HG03460 (cell line): ENCODE data around the gene KCNK4.

Experiments
- ATAC-seq: cut with Tn5 transposase; IDR thresholded peaks from one replicate; pipeline ENCODE4 v1.9.1; 2021; ENCODE audit not compliant: unreplicated experiment

Gene KCNK4

DNA sequence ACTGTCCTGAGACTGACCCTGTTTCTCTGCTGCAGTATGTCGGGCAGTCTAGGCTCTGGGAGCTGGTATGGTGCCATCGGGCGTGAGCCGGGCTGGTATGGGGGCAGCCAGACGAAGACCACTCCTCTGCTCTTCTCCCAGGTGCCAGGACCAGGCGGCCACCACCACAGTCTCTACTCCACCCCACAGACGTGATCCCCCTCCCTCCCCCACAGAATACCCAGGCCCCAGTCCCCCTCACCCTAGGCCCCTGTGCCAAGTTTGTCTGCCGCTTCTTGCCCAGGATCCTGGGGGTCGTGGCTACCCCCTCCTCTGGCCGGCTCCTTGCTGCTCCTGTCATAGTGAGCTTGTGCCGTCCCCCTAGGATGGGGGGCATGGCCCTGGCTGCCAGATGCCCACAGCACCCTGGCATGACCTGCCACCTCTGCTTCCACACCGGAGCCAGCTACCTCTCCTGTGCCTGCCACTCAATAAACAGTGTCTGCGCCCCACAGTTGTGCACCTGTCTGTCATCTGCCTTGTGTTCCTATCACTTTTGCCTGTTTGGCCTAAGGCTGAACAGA is 2.0 kb upstream of the KCNK4 start:
- ATAC-seq = no peak

DNA sequence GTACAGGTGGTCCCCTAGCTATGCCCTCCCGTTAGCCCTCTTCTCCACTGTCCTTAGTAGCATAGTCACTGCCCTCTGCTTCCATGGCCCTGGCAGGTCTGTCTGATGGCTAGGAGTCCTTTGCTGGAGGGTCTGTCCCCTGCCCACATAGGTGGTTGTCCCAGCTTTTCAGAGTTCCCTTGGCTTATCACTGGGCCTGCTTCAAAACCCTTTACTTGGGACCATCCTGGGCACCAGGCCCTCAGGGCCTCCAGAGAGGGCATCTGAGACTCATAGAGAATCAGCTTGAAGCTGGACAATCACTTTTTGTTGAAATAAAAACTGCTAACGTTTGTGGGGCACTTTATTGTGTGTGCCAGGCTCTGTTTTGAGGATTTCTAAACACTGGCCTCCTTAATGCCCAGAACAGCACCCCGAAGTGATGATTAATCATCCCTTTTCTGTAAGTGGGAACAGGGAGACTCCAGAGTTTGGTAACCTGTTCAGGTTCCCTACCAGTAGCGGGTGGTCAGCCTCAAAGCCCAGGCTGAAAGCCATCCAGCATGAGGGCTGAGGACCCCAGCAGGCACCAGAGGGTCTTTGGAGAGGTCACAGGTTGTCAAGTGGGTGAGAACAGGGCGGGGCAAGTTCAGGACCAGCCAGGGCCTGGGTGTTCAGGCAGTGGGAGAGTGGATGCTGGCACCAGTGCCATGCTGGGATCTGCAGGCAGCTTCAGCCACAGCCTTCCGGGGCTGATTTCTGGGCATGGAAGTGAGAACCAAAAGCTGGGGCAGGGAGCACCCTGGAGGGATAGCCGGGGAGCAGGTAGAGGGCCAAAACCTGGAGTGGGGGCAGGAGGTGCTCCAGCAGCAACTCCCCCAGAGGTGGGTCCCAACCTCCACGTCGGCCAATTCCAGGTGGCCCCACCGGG is 495 bp upstream of the KCNK4 start:
- ATAC-seq = no peak

DNA sequence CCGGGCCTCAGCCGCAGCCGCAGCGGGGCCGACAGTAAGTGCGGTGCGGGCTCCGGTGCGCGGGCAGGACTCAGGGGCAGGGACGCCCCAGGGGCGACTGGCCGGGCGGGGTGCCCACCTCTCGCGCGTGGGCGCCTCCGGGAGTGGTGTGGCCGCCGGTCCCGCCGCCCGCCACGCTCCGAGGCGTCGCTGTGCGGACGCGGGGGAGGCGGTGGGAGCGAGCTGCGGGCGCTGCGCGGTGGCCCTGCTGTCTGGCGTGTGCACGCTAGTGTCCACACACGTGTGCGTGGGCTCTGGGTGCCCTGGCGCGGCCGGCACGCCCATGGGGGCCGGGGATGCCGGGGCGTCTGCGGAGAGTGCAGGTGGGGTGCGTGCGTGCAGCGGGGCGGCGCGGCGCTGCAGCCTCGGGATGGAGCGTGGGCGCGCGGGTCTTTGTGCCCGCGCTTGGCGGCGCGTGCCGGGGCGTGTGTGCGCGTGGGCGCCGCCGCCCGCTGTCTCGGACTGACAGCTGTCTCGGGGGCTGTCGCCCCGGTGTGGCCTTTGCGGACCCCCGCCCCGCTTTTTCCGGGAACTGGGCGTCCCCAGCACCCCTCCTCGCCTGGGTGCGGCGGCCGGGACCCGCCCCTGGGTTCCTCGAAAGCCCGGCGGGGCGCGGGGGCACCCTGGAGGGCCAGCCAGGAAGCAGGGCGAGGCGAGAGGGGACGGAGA is 804 bp downstream of the KCNK4 start:
- ATAC-seq = no peak

DNA sequence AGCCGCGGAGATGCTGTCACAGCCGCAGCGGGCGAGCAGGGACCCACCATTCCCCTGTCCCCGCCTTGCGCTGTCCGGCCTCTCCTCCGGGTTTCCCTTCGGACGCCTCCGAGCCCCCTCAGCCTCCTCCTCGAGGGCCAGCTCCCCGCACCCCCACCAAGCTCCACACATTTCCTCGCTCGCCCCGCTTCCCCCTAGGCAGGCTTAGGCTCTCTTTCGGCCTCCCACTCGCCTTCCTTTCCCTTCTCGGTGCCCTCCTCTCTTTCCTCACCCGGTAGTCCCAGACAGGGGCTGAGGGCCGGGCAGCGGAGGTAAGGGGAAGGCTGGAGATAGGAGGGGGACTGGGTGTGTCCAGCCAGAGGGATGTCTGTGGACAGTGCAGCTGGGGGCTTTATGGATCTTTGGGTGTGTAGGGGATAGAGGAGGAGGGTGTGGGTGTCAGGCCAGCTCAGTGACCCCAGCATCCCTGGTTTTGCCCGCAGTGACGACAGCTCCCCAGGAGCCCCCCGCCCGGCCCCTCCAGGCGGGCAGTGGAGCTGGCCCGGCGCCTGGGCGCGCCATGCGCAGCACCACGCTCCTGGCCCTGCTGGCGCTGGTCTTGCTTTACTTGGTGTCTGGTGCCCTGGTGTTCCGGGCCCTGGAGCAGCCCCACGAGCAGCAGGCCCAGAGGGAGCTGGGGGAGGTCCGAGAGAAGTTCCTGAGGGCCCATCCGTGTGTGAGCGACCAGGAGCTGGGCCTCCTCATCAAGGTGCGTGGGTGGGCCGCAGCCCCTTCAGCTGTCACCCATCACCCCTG is 1.6 kb downstream of the KCNK4 start:
- no peak for ATAC-seq

DNA sequence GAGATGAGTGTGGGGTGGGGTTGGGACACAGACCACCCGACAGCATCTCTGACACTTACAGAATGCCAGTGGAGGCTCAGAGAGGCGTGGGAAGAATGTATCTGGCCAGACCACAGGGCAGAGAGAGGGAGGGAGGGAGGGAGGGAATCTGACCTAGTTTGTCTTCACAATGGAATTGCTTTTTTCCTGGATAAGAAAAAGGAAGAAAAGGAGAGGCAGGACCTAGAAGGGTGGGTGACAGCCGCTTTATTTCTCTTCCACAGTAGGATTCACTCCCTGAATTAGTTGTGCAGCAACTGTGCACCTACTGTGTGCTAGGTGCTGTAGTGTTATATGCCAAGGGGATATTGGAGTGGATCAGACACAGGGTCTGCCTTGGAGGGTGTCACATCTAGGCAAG is 3.7 kb downstream of the KCNK4 start:
- no peak for ATAC-seq

DNA sequence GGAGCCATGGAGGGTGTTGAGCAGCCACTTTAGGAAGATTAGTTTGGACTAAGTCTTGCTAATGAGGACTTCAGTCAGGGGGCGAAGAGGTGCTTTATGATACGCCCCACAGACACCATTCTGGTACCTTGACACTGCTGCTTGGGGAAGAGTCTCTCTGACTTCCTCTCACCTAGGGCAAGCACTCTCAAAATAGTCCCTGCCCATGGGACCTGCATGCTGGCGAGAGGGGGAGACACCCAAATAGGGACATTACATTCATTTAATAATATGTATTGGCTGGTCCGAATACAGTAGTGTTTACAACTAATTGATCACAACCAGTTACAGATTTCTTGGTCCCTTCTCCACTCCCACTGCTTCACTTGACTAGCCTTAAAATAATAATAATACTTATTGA is 4.7 kb downstream of the KCNK4 start:
- no peak for ATAC-seq

DNA sequence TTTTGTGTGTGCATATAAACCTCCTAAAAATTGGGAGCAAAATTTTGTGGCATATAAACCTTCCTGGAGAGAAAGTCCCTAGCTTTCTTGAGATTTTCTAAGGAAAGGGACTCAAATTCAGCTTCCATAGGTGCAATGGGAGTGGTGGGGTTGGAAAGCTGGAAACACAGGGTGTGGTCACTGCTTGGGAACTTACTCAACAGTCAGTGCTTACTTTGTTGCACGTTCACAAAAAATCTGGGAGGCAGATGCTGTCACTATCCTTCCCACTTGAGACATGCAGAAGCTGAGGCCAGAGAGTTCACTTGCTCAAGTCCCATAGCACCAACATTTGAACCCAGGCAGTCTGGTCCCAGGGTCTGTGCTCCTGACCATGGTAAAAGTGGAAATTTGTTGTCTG is 5.1 kb downstream of the KCNK4 start:
- ATAC-seq = no peak

DNA sequence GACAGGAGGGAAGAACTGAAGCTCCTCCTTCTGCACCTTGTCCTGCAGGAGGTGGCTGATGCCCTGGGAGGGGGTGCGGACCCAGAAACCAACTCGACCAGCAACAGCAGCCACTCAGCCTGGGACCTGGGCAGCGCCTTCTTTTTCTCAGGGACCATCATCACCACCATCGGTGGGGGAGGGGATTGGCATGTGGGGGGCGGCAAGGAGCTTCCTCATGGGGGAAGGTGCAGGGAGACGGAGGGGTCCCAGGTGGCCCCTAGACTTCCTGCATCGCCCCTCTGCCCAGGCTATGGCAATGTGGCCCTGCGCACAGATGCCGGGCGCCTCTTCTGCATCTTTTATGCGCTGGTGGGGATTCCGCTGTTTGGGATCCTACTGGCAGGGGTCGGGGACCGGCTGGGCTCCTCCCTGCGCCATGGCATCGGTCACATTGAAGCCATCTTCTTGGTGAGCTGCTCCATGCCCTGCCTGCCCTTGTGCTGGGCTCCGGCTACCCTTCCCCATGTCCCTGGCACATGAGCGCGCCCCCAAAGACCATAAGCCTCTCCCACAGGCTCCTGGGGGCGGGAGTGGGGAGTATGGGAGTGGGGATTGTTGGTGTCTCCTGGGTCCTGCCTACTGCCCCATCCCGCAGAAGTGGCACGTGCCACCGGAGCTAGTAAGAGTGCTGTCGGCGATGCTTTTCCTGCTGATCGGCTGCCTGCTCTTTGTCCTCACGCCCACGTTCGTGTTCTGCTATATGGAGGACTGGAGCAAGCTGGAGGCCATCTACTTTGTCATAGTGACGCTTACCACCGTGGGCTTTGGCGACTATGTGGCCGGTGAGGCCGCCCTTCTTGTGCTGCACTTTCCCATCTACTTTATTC is 6.0 kb downstream of the KCNK4 start:
- no peak for ATAC-seq

DNA sequence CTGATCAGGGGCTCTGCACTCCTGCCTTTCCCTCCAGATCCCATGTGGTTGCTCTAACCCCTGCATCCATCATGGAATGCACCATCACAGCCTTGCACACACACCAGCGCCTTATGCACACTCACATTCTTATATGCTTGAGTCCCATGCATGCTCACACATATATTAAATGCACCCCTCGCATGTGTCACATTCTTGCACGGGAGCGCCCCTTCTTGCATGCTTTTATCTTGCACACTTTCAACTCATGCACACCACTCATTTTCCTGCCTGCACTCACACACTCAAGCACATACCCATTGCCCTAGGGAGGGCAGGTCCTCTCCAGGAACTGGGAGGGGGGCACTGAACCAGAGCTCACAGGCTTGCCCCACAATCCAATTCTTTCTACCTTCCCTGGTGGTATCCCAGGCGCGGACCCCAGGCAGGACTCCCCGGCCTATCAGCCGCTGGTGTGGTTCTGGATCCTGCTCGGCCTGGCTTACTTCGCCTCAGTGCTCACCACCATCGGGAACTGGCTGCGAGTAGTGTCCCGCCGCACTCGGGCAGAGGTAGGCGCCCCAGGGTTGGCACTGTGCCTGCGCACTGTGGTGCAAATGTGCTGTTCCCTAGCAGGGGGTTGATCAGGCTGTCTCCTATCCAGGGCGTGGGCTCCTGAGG is 6.7 kb downstream of the KCNK4 start:
- ATAC-seq = no peak

DNA sequence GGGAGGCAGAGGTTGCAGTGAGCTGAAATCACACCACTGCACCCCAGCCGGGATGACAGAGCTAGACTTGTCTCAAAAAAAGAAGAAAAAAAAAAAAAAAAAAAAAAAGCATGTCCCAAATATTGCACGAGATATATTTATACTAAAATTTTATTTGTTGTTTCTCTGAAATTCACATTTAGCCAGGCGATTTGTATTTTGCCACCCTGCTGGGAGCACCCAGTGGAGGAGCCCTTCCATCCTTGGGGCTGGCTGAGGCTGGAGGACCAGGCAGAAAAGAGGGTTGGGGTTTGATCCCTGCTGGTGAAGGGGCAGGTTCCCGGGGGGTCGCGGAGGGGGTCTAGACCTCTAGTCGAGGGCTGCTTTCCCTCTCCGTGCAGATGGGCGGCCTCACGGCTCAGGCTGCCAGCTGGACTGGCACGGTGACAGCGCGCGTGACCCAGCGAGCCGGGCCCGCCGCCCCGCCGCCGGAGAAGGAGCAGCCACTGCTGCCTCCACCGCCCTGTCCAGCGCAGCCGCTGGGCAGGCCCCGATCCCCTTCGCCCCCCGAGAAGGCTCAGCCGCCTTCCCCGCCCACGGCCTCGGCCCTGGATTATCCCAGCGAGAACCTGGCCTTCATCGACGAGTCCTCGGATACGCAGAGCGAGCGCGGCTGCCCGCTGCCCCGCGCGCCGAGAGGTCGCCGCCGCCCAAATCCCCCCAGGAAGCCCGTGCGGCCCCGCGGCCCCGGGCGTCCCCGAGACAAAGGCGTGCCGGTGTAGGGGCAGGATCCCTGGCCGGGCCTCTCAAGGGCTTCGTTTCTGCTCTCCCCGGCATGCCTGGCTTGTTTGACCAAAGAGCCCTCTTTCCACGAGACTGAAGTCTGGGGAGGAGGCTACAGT is 8.1 kb downstream of the KCNK4 start:
- no peak for ATAC-seq

DNA sequence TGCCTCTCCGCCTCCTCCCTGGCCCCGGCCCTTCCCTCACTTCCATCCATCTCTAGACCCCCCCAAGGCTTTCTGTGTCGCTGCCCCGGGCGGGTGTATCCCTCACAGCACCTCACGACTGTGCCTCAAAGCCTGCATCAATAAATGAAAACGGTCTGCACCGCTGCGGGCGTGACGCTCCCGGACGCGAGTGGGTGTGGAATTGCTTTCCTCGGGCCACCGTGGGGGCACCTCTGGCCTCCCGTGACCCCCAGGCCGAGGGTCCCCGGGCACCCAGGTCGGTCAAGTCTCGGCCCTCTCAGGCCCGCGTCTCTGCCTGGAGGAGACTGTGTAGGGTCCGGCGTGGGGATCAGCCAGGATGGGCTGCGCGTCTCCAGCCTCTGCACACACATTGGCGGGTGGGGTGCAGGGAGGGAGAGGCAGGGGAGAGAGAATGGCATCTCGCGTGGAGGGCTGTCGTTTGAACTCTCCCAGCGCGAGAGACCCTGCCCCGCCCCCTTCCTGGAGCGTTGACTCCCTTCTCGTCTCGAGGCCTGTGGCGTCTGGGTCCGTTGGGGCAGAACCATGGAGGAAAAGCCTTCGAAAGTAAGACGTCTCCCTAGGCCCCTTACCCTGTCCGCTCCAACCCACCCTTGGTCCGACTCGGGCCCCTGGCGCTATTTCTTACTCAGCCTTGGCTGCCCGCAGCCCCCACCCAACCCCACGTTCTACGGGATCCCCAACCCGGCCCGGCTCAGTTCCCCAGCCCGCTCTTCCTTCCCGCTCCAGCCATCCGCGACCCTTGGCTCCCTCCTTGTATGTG is 8.9 kb downstream of the KCNK4 start, which contains the start of gene CATSPERZ:
Gene CATSPERZ (plus strand): TSS at position 512 of the 802 bp plus-strand sequence. CDS start 53 bp downstream, at position 565.
- no peak for ATAC-seq

DNA sequence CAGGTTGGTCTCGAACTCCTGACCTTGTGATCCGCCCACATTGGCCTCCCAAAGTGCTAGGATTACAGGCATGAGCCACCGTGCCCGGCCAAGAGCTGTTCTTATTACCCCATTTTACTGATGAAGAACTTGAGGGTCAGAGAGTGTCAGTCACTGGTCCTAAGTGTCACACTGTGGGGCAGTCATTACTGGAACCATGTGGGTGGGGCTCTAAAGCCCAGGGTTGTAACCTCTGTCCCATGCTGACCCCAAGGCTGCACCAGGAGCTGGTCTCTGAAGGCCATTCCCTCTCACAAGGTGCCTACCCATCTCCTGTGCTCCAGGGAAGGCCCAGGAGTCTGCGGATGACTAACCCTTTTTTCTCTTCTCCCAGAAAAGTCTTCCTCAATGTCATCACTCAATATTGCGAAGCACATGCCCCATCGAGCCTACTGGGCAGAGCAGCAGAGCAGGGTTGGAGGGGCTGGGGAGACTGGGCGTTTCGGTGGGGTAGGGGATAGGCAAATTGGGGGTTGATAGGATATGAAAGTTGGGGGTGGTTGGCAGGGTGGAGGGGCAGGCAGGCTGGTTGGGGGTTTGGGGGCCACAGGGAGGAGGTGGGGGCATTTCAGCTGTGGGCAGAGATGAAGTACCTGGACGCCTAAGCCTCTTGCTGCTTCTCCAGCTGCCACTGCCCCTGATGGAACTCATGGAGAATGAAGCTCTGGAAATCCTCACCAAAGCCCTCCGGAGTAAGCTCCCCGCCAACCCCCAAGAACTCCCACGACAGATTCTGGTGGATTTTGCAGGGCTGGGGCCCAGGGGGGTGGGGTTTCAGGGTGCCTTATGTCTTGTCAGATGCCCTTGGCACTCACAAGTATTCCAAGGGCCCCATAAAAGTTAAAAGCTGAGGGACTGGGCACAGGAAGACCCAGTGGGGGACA is 12.3 kb downstream of the KCNK4 start:
- ATAC-seq = no peak

DNA sequence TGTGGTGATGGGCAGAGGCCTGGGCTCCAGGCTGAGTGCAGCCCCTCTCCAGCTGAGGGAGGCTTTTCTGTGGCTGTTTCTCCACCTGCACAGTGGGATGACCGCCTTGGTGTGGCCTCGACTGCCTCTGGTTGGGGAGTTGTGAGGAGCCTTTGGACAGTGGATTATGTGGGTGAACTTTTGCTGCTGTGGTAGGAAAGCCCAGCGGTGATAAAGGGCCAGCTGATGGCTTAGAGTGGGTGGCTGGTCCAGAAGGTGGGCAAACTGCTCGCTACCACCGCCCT is 12.9 kb downstream of the KCNK4 start:
- no peak for ATAC-seq

DNA sequence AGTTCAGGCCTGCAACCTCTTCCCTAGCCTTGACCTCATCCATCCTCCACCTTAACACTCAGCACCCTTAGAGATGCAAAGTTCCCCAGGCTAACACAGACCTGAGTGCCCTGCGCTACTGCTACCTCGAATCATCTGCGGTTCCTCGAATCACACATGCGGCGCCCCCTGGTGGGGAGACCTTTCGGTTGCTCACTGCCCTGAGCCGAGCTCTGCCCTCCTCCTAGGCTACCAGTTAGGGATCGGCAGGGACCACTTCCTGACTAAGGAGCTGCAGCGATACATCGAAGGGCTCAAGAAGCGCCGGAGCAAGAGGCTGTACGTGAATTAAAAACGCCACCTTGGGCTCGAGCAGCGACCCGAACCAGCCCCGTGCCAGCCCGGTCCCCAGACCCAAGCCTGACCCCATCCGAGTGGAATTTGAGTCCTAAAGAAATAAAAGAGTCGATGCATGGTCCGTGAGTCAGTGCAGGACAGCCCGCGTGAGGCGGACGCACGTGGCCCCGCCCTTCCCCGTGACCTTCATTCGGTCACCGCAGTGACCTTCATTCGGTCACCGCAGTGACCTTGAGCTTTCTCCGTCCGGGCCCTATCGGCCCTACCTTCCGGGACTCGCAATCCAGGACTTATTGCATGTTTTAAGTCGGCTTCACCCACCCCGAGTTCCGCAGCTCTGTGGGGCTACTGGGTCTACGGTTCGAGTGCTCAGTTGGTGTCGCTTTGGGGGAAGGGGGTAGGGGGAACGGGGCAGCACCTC is 13.4 kb downstream of the KCNK4 start:
- ATAC-seq = peak; percentile 33

DNA sequence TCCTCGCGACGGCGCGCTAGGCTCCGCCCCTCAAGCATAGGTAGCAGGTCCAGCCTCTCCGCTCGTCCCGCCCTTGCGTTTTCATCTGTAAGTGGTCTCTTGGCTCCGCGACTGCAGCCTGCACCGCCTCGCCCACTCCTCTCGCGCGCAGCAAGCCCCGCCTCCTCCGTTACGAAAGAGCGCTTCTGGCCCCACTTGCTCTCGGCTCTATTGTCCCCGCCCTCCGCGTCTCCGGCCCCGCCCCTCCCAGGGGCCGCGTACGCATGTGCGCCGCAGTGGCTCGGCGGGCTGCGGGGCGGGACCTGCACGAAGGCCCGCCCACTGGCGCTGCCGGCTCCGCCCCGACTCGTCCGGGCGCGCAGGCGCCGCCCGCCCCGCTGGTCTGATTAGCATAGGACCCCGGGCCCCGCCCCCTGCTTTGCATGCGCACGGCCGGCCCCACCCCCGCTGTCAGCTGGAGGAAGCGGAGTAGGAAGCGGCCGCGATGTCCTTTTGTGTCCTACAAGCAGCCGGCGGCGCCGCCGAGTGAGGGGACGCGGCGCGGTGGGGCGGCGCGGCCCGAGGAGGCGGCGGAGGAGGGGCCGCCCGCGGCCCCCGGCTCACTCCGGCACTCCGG is 14.1 kb downstream of the KCNK4 start, which contains the start of gene ESRRA:
Gene ESRRA (plus strand): TSS at position 450 of the 616 bp plus-strand sequence. CDS start 1,656 bp downstream, outside the sequence.
- peak; percentile 68 for ATAC-seq
